DND-41 (cell line): ENCODE measurements around the gene AKAP1.

Experiments used
- ATAC-seq: fragments of 200-7000 bp; cut with Tn5 transposase; 3 replicates; pipeline ENCODE4 v1.9.1; 2021; ENCODE audit warnings: low read depth; ENCODE audit not compliant: insufficient read depth
- DNase-seq: peaks from one replicate; pipeline ENCODE4 v3.0.0-alpha.2; 2020
- H2AFZ ChIP-seq: 2 replicates; pipeline ENCODE4 v1.6.0; 2012; ENCODE audit warnings: low read depth, low read length
- H3K27ac ChIP-seq: 2 replicates; pipeline ENCODE4 v1.5.1; 2012; ENCODE audit warnings: low read length, inconsistent platforms
- H3K27me3 ChIP-seq: fragments of 200-600 bp; sonication (generic); 2 replicates; pipeline ENCODE4 v1.6.0; 2012; ENCODE audit warnings: low read length, mild to moderate bottlenecking, inconsistent platforms; ENCODE audit not compliant: insufficient read depth, poor library complexity
- H3K36me3 ChIP-seq: 2 replicates; pipeline ENCODE4 v1.5.1; 2012; ENCODE audit warnings: low read length, inconsistent platforms; ENCODE audit not compliant: insufficient read depth
- H3K4me1 ChIP-seq: 2 replicates; pipeline ENCODE4 v1.5.1; 2012; ENCODE audit warnings: mild to moderate bottlenecking, low read length; ENCODE audit not compliant: insufficient read depth
- H3K4me2 ChIP-seq: 2 replicates; pipeline ENCODE4 v1.6.0; 2012; ENCODE audit warnings: mild to moderate bottlenecking, moderate library complexity, low read length, inconsistent platforms; ENCODE audit not compliant: insufficient read depth
- H3K4me3 ChIP-seq, 2 experiments: fragments of 200-600 bp in 1 of 2; shearing (Covaris generic) in 1 of 2; 2 replicates each; pipeline ENCODE4 v1.5.1; 2012 to 2016; ENCODE audit warnings: inconsistent platforms in 2 of 2, low read length in 2 of 2, mild to moderate bottlenecking in 2 of 2, low read depth in 1 of 2, moderate library complexity in 1 of 2
- H3K79me2 ChIP-seq: 2 replicates; pipeline ENCODE4 v1.6.0; 2012; ENCODE audit warnings: low read length, inconsistent platforms; ENCODE audit not compliant: insufficient read depth
- H3K9ac ChIP-seq: 2 replicates; pipeline ENCODE4 v1.6.0; 2012; ENCODE audit warnings: low read depth, mild to moderate bottlenecking, inconsistent platforms, low read length, moderate library complexity
- H3K9me3 ChIP-seq: 2 replicates; pipeline ENCODE4 v1.5.1; 2012; ENCODE audit warnings: low read length, moderate library complexity, mild to moderate bottlenecking, inconsistent platforms; ENCODE audit not compliant: insufficient read depth, severe bottlenecking
- H4K20me1 ChIP-seq: 2 replicates; pipeline ENCODE4 v1.6.0; 2012; ENCODE audit warnings: low read length; ENCODE audit not compliant: insufficient read depth
- CTCF ChIP-seq: IDR thresholded peaks from 2 replicates; pipeline ENCODE4 v1.5.1; 2012; ENCODE audit warnings: borderline replicate concordance, low read length, moderate library complexity, mild to moderate bottlenecking; ENCODE audit not compliant: poor library complexity, severe bottlenecking; ENCODE audit errors: extremely low read depth
- EZH2 ChIP-seq: IDR thresholded peaks from 3 replicates; pipeline ENCODE4 v1.6.1; 2012; ENCODE audit warnings: borderline replicate concordance, low read depth, mild to moderate bottlenecking, moderate library complexity, low read length, inconsistent platforms; ENCODE audit not compliant: severe bottlenecking

Gene AKAP1

DNA sequence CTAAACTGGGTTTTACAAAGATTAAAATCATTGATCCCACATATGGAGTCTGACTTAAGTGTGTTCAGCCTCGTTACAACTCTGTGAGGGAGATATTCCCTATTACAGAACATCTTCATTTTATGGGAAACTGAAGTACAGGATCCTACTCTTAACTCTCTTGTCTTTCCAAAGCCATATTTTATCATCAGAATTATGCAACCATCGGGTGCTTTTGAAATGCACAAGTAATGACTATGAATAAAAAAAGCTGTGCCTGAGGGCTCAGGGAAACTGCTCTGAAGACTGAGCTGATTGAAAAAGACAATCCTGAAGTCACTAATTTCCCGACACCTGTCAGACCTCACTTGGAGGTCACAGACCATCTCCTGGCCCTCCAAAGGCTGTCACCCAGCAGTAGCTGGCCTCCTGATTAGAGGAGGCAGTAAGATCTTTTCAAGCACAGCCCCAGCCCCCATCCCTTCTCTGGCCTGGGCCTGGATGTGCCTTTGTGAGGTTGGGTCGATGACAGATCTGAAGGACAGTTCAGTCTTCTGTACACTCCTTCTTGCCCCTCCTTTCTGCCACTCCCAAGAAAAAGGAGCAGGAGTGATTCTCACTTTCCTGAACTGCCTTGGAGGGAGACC, 5.6 kb downstream of the AKAP1 start:
- Histone ChIP-seq H3K9ac (no peak overlapping the region), H4K20me1 (peaks cover 76% of the 10 kb centered on the region; the same call in 1 of the 2 replicates), H3K36me3 (peaks cover 3% of the 10 kb centered on the region), H3K4me2 (no peak overlapping the region), H3K4me1 (peaks cover 22% of the 10 kb centered on the region), H3K27ac (no peak overlapping the region), H3K27me3 (no peaks in the 10 kb centered on the region), H3K4me3 (no peak overlapping the region), H3K79me2 (peaks cover 99% of the 10 kb centered on the region), H2AFZ (no peak overlapping the region), H3K9me3 (no peaks in the 10 kb centered on the region)
- no peak for DNase-seq
- no peak for TF ChIP-seq EZH2
- TF ChIP-seq CTCF: no peak
- ATAC-seq: no peak

DNA sequence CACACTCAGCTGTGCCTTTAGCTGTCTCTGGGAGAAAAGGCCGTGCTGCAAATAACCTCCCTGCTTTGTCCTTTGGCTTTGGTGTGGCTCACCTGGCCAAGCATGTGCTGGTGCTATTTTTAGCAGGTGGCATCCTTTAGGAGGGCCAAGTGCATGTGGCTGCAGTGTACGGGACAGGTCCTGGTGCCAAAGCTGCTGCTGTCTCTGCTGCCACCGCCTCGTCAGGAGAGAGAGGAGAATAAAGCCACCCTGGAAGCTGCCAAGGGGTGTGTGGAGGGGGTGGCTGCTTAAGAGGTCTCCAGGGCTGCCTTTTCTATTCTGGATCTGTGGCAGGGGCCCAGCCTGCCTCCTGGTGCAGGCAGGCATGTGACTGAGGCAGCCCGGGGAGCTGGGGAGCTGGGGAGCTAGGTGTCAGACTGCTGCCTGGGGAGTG, 6.2 kb downstream of the AKAP1 start:
- TF ChIP-seq EZH2 (no peak), CTCF (no peak)
- no peak overlapping the region for H2AFZ ChIP-seq
- peaks cover 3% of the 10 kb centered on the region for H3K36me3 ChIP-seq
- H3K9me3 ChIP-seq: no peaks in the 10 kb centered on the region
- H3K27ac ChIP-seq: no peak overlapping the region
- no peak overlapping the region for H3K4me3 ChIP-seq
- DNase-seq (no peak), ATAC-seq (no peak)
- H3K9ac ChIP-seq: no peak overlapping the region
- no peak overlapping the region for H3K4me2 ChIP-seq
- no peaks in the 10 kb centered on the region for H3K27me3 ChIP-seq
- peaks cover 17% of the 10 kb centered on the region for H3K4me1 ChIP-seq
- peaks cover 99% of the 10 kb centered on the region for H3K79me2 ChIP-seq
- peaks cover 79% of the 10 kb centered on the region for H4K20me1 ChIP-seq

GRCh38 chr17:57092171-57092570, 7.1 kb downstream of the AKAP1 start:
- no peak for ATAC-seq
- no peak overlapping the region for H3K9ac ChIP-seq
- no peak for DNase-seq
- H3K27ac ChIP-seq: no peak overlapping the region
- H3K36me3 ChIP-seq: peaks cover 6% of the 10 kb centered on the region; the same call in 1 of the 2 replicates
- no peaks in the 10 kb centered on the region for H3K9me3 ChIP-seq
- no peak overlapping the region for H3K4me3 ChIP-seq
- no peak overlapping the region for H2AFZ ChIP-seq
- peaks cover 7% of the 10 kb centered on the region for H3K4me1 ChIP-seq
- TF ChIP-seq CTCF (no peak), EZH2 (no peak)
- H4K20me1 ChIP-seq: peaks cover 77% of the 10 kb centered on the region
- no peaks in the 10 kb centered on the region for H3K27me3 ChIP-seq
- H3K4me2 ChIP-seq: no peak overlapping the region
- peaks cover 99% of the 10 kb centered on the region for H3K79me2 ChIP-seq
